Measurements from ENCODE around the gene DCPS. TPM values are rescaled to one million over a fixed set of nuclear protein-coding genes. Genes with fewer than 3 reads are reported as not detected.

The DCPS gene
- total RNA-seq, 1 donor from 2014 or later: 18.6 TPM

DNA sequence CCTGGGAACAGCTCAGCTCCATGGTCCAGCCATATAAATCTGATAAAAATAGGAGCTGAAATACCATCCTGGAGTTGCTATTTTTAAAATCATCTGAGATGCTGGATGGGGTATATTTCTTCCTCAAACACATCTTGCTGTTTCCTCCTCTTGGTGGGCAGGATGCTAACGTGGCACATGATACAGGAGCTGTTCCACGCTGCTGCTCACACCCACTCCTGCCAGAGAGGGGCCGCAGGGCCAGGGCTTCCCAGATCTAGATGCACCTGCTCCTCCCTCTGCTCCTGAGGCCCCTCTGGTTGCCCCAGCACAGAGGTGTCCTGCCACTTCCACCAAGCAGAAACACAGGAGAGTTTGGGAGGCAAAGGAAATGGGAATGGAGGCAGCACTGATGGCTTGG lies 48.3 kb downstream of the DCPS start:
- Mint-ChIP-seq H3K9me3 (no peaks in the 10 kb centered on the region), H3K27me3 (ENCODE audit: insufficient read depth, low read depth) (peaks cover 6% of the 10 kb centered on the region), H3K36me3 (peaks cover 10% of the 10 kb centered on the region), H3K4me3 (no peak overlapping the region), H3K4me1 (peaks cover 33% of the 10 kb centered on the region), H3K27ac (no peak overlapping the region)
- Histone ChIP-seq H3K9ac (no peak overlapping the region), H4K20me1 (ENCODE audit: low read depth) (peaks cover 33% of the 10 kb centered on the region), H3F3A (ENCODE audit: low read depth) (no peaks in the 10 kb centered on the region), H3K9me3 (ENCODE audit: low read depth) (no peaks in the 10 kb centered on the region), H3K4me3 (no peak overlapping the region), H2AFZ (replicated peaks) (no peak overlapping the region), H3K4me2 (no peak overlapping the region), H3K36me3 (no peaks in the 10 kb centered on the region), H3K79me2 (ENCODE audit: low read depth) (peaks cover 79% of the 10 kb centered on the region), H3K27me3 (no peaks in the 10 kb centered on the region), H3K4me1 (peaks cover 24% of the 10 kb centered on the region), H3K27ac (no peak overlapping the region)
- DNase-seq (ENCODE audit: low spot score): no peak
- TF ChIP-seq, protein P1, sequence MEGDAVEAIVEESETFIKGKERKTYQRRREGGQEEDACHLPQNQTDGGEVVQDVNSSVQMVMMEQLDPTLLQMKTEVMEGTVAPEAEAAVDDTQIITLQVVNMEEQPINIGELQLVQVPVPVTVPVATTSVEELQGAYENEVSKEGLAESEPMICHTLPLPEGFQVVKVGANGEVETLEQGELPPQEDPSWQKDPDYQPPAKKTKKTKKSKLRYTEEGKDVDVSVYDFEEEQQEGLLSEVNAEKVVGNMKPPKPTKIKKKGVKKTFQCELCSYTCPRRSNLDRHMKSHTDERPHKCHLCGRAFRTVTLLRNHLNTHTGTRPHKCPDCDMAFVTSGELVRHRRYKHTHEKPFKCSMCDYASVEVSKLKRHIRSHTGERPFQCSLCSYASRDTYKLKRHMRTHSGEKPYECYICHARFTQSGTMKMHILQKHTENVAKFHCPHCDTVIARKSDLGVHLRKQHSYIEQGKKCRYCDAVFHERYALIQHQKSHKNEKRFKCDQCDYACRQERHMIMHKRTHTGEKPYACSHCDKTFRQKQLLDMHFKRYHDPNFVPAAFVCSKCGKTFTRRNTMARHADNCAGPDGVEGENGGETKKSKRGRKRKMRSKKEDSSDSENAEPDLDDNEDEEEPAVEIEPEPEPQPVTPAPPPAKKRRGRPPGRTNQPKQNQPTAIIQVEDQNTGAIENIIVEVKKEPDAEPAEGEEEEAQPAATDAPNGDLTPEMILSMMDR (IDR thresholded peaks at IDR 0.05): no peak
- TF ChIP-seq EZH2phosphoT487 (IDR thresholded peaks at IDR 0.05) (no peak), EZH2 (IDR thresholded peaks at IDR 0.05) (no peak)

DNA sequence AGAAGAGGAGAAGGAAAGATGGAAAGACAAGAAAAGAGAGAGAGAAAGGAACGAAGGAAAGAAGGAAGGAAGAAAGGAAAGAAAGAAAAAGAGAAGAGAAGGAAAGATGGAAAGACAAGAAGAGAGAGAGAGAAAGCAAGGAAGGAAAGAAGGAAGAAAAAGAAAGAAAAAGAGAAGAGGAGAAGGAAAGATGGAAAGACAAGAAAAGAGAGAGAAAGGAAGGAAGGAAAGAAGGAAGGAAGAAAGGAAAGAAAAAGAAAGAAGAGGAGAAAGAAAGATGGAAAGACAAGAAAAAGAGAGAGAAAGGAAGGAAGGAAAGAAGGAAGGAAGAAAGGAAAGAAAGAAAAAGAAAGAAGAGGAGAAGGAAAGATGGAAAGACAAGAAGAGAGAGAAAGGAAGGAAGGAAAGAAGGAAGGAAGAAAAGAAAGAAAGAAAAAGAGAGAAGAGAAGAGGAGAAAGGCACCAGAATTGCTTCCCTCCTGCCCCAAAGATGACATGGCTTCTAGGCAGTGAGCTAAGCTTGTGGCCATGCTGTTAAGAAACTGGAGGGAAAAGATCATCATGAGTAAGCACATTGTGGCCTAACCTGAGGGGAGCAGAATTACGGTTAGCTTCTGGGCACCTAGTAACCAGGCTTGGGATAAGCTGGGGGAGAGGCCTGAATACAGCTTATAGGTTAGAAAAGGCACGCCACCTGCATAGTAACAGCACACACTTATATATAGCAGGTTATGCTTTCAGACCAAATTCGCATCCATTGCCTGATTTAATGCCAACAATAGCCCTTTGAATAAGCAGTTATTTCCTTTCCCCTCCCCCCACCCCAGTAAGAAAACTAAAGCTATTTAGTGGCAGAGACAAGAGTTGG lies 49.3 kb downstream of the DCPS start:
- Histone ChIP-seq H3K9ac (no peak overlapping the region), H3K4me3 (no peak overlapping the region), H3K27ac (no peak overlapping the region), H3K36me3 (no peaks in the 10 kb centered on the region), H3K27me3 (no peaks in the 10 kb centered on the region), H4K20me1 (ENCODE audit: low read depth) (peaks cover 36% of the 10 kb centered on the region), H3F3A (ENCODE audit: low read depth) (no peaks in the 10 kb centered on the region), H3K4me2 (peak overlapping the region; percentile 86), H3K79me2 (ENCODE audit: low read depth) (peaks cover 85% of the 10 kb centered on the region), H3K4me1 (peaks cover 27% of the 10 kb centered on the region), H2AFZ (replicated peaks) (no peak overlapping the region), H3K9me3 (ENCODE audit: low read depth) (no peaks in the 10 kb centered on the region)
- TF ChIP-seq EZH2 (IDR thresholded peaks at IDR 0.05) (no peak), EZH2phosphoT487 (IDR thresholded peaks at IDR 0.05) (no peak)
- TF ChIP-seq, protein P1 (IDR thresholded peaks at IDR 0.05): no peak
- Mint-ChIP-seq H3K36me3 (peaks cover 10% of the 10 kb centered on the region), H3K9me3 (no peaks in the 10 kb centered on the region), H3K4me1 (peaks cover 40% of the 10 kb centered on the region), H3K27me3 (ENCODE audit: insufficient read depth, low read depth) (peaks cover 7% of the 10 kb centered on the region), H3K4me3 (peak overlapping the region; percentile 76), H3K27ac (peak overlapping the region; percentile 16)
- DNase-seq (ENCODE audit: low spot score): no peak

DNA sequence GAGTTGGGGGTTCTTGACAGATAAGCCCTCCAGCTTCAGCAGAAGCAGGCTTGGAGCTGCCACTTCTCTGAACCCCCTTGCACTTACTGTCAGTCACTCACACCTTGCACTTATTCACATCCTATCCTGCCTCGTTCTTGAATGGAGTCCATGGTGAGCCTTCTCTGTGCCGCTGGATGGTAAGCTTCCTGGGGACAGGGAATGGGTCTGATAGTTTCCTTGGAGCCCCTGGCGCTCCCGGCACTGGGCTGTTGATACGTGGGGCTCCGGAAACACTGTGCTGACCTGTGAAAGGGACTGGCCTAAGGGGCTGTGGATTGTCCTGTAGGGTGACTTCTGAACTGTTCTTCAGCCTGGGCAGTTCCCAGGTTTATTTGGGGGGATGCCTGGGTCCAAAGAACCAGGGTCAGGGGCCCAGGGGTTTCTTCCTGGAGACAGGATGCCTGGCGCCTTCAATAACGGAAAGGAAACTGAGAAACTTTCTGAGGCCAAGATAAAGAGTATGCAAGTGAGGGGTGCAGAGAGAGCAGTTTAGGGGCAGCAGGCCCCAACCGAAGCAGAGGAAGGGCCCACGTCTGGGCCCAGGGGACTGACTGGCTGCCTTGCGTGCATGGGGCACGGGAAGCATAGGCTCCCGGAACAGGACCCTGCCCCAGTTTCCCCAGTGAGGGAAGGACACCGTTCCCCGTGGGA lies 50.9 kb downstream of the DCPS start:
- H3F3A ChIP-seq (ENCODE audit: low read depth): no peaks in the 10 kb centered on the region
- DNase-seq (ENCODE audit: low spot score): no peak
- H3K79me2 ChIP-seq (ENCODE audit: low read depth): peaks cover 73% of the 10 kb centered on the region
- peak overlapping the region; percentile 98 for H3K27ac Mint-ChIP-seq
- TF ChIP-seq, protein P1 (IDR thresholded peaks at IDR 0.05): no peak
- no peak for TF ChIP-seq EZH2 (IDR thresholded peaks at IDR 0.05)
- H2AFZ ChIP-seq (replicated peaks): peak overlapping the region; percentile 71
- H3K36me3 ChIP-seq: no peaks in the 10 kb centered on the region
- peaks cover 29% of the 10 kb centered on the region for H3K4me1 ChIP-seq
- H3K9me3 ChIP-seq (ENCODE audit: low read depth): no peaks in the 10 kb centered on the region
- peak overlapping the region; percentile 96 for H3K4me3 Mint-ChIP-seq
- peaks cover 44% of the 10 kb centered on the region for H4K20me1 ChIP-seq (ENCODE audit: low read depth)
- H3K4me2 ChIP-seq: peak overlapping the region; percentile 86
- peaks cover 5% of the 10 kb centered on the region for H3K36me3 Mint-ChIP-seq
- H3K4me1 Mint-ChIP-seq: peaks cover 44% of the 10 kb centered on the region
- H3K27me3 ChIP-seq: no peaks in the 10 kb centered on the region
- H3K9me3 Mint-ChIP-seq: no peaks in the 10 kb centered on the region
- no peak overlapping the region for H3K27ac ChIP-seq
- peaks cover 6% of the 10 kb centered on the region for H3K27me3 Mint-ChIP-seq (ENCODE audit: insufficient read depth, low read depth)
- peak overlapping the region; percentile 72 for H3K9ac ChIP-seq
- peak overlapping the region; percentile 94 for H3K4me3 ChIP-seq
